KMS-11 (cell line): ENCODE data around the gene COMP.

ENCODE experiments used
- H2AFZ ChIP-seq: fragments of 200-600 bp; sonication (generic); 2 replicates; pipeline ENCODE4 v1.6.1; 2016; ENCODE audit warnings: antibody characterized with exemption, mixed run types, low read depth
- H3K27ac ChIP-seq: fragments of 200-600 bp; sonication (generic); 2 replicates; pipeline ENCODE4 v1.6.1; 2016; ENCODE audit warnings: mild to moderate bottlenecking, mixed run types
- H3K27me3 ChIP-seq: fragments of 200-600 bp; sonication (generic); 2 replicates; pipeline ENCODE4 v1.6.1; 2017; ENCODE audit warnings: mild to moderate bottlenecking, low read depth, mixed run types, moderate library complexity; ENCODE audit not compliant: insufficient read depth
- H3K36me3 ChIP-seq: fragments of 200-600 bp; sonication (generic); 2 replicates; pipeline ENCODE4 v1.6.1; 2017; ENCODE audit warnings: mild to moderate bottlenecking, mixed run types; ENCODE audit not compliant: insufficient read depth
- H3K4me1 ChIP-seq: fragments of 200-600 bp; sonication (generic); 2 replicates; pipeline ENCODE4 v1.6.1; 2016; ENCODE audit warnings: mild to moderate bottlenecking, low read depth, mixed run types; ENCODE audit not compliant: poor library complexity, severe bottlenecking
- H3K4me2 ChIP-seq: fragments of 200-600 bp; sonication (generic); 2 replicates; pipeline ENCODE4 v1.7.0; 2016; ENCODE audit warnings: mild to moderate bottlenecking, mixed run types
- H3K4me3 ChIP-seq: fragments of 200-600 bp; sonication (generic); IDR thresholded peaks from 2 replicates; pipeline ENCODE4 v1.6.1; 2017; ENCODE audit warnings: low read depth, low read length, mixed read lengths; ENCODE audit not compliant: insufficient read depth
- H3K79me2 ChIP-seq: fragments of 200-600 bp; sonication (generic); 2 replicates; pipeline ENCODE4 v1.6.1; 2016; ENCODE audit warnings: low read depth, mixed run types; ENCODE audit not compliant: insufficient read depth
- H3K9ac ChIP-seq: fragments of 200-600 bp; sonication (generic); 2 replicates; pipeline ENCODE4 v1.6.1; 2016; ENCODE audit warnings: mild to moderate bottlenecking, mixed run types
- H4K20me1 ChIP-seq: fragments of 200-600 bp; sonication (generic); 2 replicates; pipeline ENCODE4 v1.6.1; 2016; ENCODE audit warnings: mild to moderate bottlenecking, mixed run types; ENCODE audit not compliant: insufficient read depth
- TF ChIP-seq, protein P1 (sequence below): fragments of 200-600 bp; sonication (generic); conservative IDR thresholded peaks from 2 replicates; pipeline ENCODE4 v1.6.1; 2017; ENCODE audit warnings: low read depth, mild to moderate bottlenecking, antibody characterized with exemption, low read length, moderate library complexity, mixed read lengths

The COMP gene

DNA sequence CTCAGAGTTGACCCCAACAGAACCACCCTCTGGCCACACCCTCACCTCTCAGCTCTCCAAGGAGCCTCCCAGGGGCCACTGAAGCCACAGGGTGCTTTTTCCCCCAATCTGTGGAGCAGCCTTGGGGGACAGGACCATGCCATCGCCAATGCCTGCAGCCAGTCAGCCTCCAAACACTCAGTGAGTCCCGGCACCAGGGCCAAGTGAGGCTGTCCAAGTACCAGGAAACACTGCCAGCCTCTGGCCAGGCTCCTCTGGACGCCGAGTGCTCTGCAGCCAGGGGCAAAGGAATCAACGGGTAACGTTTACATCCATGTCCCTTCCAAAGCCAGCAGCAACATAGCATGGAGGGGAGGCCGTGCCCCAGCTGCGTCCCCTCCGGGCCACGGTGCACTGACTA, 9.5 kb upstream of the COMP start:
- Histone ChIP-seq H3K36me3 (no peaks in the 10 kb centered on the region), H3K4me2 (no peak overlapping the region), H2AFZ (no peak overlapping the region), H3K27ac (no peak overlapping the region), H3K79me2 (no peaks in the 10 kb centered on the region), H3K27me3 (peaks cover 38% of the 10 kb centered on the region), H3K4me1 (no peaks in the 10 kb centered on the region), H3K4me3 (no peak overlapping the region), H4K20me1 (no peaks in the 10 kb centered on the region), H3K9ac (no peak overlapping the region)
- TF ChIP-seq, protein P1, sequence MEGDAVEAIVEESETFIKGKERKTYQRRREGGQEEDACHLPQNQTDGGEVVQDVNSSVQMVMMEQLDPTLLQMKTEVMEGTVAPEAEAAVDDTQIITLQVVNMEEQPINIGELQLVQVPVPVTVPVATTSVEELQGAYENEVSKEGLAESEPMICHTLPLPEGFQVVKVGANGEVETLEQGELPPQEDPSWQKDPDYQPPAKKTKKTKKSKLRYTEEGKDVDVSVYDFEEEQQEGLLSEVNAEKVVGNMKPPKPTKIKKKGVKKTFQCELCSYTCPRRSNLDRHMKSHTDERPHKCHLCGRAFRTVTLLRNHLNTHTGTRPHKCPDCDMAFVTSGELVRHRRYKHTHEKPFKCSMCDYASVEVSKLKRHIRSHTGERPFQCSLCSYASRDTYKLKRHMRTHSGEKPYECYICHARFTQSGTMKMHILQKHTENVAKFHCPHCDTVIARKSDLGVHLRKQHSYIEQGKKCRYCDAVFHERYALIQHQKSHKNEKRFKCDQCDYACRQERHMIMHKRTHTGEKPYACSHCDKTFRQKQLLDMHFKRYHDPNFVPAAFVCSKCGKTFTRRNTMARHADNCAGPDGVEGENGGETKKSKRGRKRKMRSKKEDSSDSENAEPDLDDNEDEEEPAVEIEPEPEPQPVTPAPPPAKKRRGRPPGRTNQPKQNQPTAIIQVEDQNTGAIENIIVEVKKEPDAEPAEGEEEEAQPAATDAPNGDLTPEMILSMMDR, result no peak

DNA sequence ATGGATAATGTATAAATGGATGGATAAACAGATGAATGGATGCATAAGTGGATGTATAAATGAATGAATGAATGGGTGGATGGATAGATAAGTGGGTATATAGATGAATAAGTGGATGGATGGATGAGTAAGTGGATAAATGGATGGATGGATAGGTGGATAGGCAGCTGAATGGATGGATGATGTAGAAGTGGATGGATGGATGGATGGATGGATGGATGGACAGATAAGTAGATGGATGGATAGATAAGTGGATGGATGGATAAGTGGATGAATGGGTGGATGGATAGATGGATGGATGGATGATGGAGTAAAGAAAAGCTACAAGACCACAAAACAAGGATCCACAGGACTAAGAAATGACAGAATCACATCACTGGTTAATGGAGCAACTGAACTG, 9.0 kb upstream of the COMP start:
- H4K20me1 ChIP-seq, result no peaks in the 10 kb centered on the region
- H2AFZ ChIP-seq, result no peak overlapping the region
- no peak overlapping the region for H3K27ac ChIP-seq
- H3K9ac ChIP-seq, result no peak overlapping the region
- TF ChIP-seq, protein P1, result no peak
- no peaks in the 10 kb centered on the region for H3K4me1 ChIP-seq
- H3K4me2 ChIP-seq, result no peak overlapping the region
- H3K4me3 ChIP-seq, result no peak overlapping the region
- no peaks in the 10 kb centered on the region for H3K36me3 ChIP-seq
- H3K79me2 ChIP-seq, result no peaks in the 10 kb centered on the region
- H3K27me3 ChIP-seq, result peaks cover 38% of the 10 kb centered on the region

DNA sequence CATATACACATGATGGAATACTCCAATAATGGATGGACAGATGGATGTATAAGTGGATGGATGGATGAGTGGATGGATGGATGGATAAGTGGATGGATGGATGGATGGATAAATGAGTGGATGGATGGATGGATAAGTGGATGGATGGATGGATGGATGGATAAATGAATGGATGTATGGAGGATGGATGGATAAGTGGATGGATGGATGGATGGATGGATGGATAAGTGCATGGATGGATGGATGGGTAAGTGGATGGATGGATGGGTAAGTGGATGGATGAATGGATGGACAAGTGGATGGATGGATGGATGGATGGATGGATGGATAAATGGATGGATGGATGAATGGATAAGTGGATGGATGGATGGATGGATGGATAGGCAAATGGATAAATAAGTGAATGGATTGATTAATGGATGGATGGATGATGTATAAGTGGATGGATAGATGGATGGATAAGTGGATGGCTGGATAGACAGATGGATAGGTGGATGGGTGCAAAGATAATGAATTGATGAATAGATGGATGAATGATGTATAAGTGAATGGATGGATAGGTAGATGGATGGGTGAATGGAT, 8.4 kb upstream of the COMP start:
- Histone ChIP-seq H3K79me2 (no peaks in the 10 kb centered on the region), H3K9ac (no peak overlapping the region), H2AFZ (no peak overlapping the region), H3K4me1 (no peaks in the 10 kb centered on the region), H3K27ac (no peak overlapping the region), H3K36me3 (no peaks in the 10 kb centered on the region), H4K20me1 (no peaks in the 10 kb centered on the region), H3K4me3 (no peak overlapping the region), H3K4me2 (no peak overlapping the region), H3K27me3 (peaks cover 38% of the 10 kb centered on the region)
- TF ChIP-seq, protein P1, result no peak

DNA sequence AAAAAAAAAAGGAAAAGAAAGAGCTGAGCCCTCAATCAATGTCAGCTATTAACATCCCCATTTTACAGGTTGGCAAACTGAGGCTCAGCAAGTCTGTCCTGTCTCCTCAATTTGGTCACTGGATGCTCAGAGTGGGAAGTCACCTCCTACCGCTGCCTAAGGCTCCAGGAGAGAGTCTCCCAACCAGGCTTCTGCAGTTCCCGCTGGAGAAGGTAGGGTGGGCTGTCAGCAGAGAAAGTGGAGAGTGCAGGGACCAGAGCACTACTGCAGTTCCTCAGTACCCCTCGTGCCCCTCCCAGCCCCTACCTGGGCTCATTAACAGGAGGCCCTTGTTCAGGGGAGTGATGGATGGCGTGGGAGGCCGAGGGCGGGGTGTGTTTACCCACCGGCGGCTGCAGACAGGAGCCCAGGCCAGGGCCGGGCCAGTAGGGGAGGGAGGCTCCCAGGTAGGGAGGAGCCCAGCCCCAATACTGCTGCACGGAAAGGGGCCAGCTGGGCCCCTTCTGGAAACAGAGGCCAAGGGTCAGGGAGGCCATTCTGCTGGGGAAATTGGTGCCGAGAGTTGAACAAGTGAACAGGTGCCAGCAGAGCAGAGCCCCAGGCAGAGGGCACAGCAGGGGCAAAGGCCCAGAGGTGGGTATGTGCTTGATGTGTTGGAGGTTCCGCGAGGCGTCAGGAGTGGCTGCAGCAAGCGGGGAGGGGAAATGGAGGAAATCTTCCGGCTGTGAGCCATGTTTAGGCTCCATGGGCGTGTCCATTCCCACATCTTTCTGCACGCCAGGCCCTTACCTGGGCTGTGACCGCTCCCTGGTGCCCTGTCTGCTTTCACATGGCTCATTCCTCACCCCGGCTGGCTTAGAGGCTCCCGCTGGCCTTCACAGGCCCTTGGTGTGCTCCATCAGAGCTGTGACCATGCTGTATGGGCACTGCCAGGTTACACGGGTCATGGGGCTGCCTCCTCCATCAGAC, 7.6 kb upstream of the COMP start:
- H3K79me2 ChIP-seq, result no peaks in the 10 kb centered on the region
- no peak overlapping the region for H3K4me3 ChIP-seq
- H3K9ac ChIP-seq, result no peak overlapping the region
- no peaks in the 10 kb centered on the region for H3K4me1 ChIP-seq
- H3K27me3 ChIP-seq, result peaks cover 42% of the 10 kb centered on the region
- no peaks in the 10 kb centered on the region for H3K36me3 ChIP-seq
- H3K27ac ChIP-seq, result no peak overlapping the region
- H2AFZ ChIP-seq, result no peak overlapping the region
- H4K20me1 ChIP-seq, result no peaks in the 10 kb centered on the region
- H3K4me2 ChIP-seq, result no peak overlapping the region
- TF ChIP-seq, protein P1, result no peak
